T-cell (primary cell): ENCODE results near the gene UPF1. TPM values are rescaled to one million over a fixed set of nuclear protein-coding genes. Genes with fewer than 3 reads are reported as not detected.
A peak's percentile ranks its signal among the peaks of the same experiment; 100 is the strongest.
"Not testable (repeated sequence)": the region's sequence is repeated elsewhere in the genome, so short reads cannot be mapped to it uniquely, and the experiment has no call there.

ENCODE experiments used
- ATAC-seq, 4 experiments: fragments of 200-7000 bp in 3 of 4; fragments of 150-1000 bp in 1 of 4; cut with Tn5 transposase; replicated peaks in 1 of 4; 1 replicate in 3 of 4; 2 replicates in 1 of 4; pipeline ENCODE4 v1.10.0; 2021; ENCODE audit warnings: moderate library complexity in 3 of 4, mild to moderate bottlenecking in 2 of 4, moderate number of reproducible peaks in 1 of 4
- CTCF ChIA-PET, 2 donors: fragments of 300-600 bp; sonication (Branson Sonifier 250); formaldehyde crosslinking; loops; one replicate each; lab custom pipeline; 2022; ENCODE audit warnings: antibody characterized with exemption in 2 of 2; lab: Charles Lee
- POLR2A ChIA-PET, 2 donors: fragments of 300-600 bp; sonication (Branson Sonifier 250); formaldehyde crosslinking; loops; one replicate each; lab custom pipeline; 2022; ENCODE audit warnings: antibody characterized with exemption in 2 of 2; lab: Charles Lee
- DNase-seq, 35 experiments: peaks; one replicate each; pipeline versions ENCODE4 v3.0.0 to v3.0.0-alpha.2; 2013 to 2023
- H3K27ac ChIP-seq: one replicate; pipeline ENCODE4 v1.5.1; 2013; ENCODE audit warnings: low read length
- H3K27me3 ChIP-seq, 2 experiments: replicated peaks in 1 of 2; 1 replicate in 1 of 2; 2 replicates in 1 of 2; pipeline versions ENCODE4 v1.6.1 to v1.7.0; 2013; ENCODE audit warnings: low read length in 1 of 2, mixed read lengths in 1 of 2; ENCODE audit not compliant: control insufficient read depth in 2 of 2, insufficient read depth in 2 of 2; ENCODE audit errors: extremely low read depth in 1 of 2
- H3K36me3 ChIP-seq, 2 donors: 1 replicate in 1 of 2; 2 replicates in 1 of 2; pipeline versions ENCODE4 v1.6.1 to v1.7.0; 2013; ENCODE audit warnings: low read length in 1 of 2; ENCODE audit not compliant: control insufficient read depth in 2 of 2, insufficient read depth in 1 of 2; ENCODE audit errors: extremely low read depth in 1 of 2
- H3K4me1 ChIP-seq, 2 experiments: 1 replicate in 1 of 2; 2 replicates in 1 of 2; pipeline versions ENCODE4 v1.6.1 to v1.7.0; 2013; ENCODE audit warnings: low read length in 2 of 2, mixed read lengths in 1 of 2; ENCODE audit not compliant: insufficient read depth in 2 of 2, control insufficient read depth in 1 of 2; ENCODE audit errors: extremely low read depth in 1 of 2
- H3K4me3 ChIP-seq, 2 donors: 1 replicate in 1 of 2; 2 replicates in 1 of 2; pipeline versions ENCODE4 v1.5.1 to v1.7.0; 2013; ENCODE audit warnings: mild to moderate bottlenecking in 2 of 2, low read length in 1 of 2, moderate library complexity in 1 of 2; ENCODE audit not compliant: control insufficient read depth in 1 of 2; ENCODE audit errors: extremely low read depth in 1 of 2
- H3K9me3 ChIP-seq: 2 replicates; pipeline ENCODE4 v1.7.0; 2013
- H3K27ac Mint-ChIP-seq, 2 donors: one replicate each; pipeline ENCODE4 v1.8.0; 2020 to 2021; ENCODE audit warnings: mild to moderate bottlenecking in 2 of 2, mixed read lengths in 2 of 2
- H3K27me3 Mint-ChIP-seq, 2 donors: one replicate each; pipeline ENCODE4 v1.8.0; 2021 to 2022; ENCODE audit warnings: mixed read lengths in 2 of 2
- H3K36me3 Mint-ChIP-seq: one replicate; pipeline ENCODE4 v1.8.0; 2021; ENCODE audit warnings: mixed read lengths
- H3K4me1 Mint-ChIP-seq, 3 donors: one replicate each; pipeline ENCODE4 v1.8.0; 2020 to 2022; ENCODE audit warnings: mixed read lengths in 3 of 3, mild to moderate bottlenecking in 1 of 3
- H3K4me3 Mint-ChIP-seq, 3 donors: one replicate each; pipeline ENCODE4 v1.8.0; 2020 to 2022; ENCODE audit warnings: mild to moderate bottlenecking in 3 of 3, mixed read lengths in 3 of 3, moderate library complexity in 3 of 3
- H3K9me3 Mint-ChIP-seq, 3 donors: one replicate each; pipeline ENCODE4 v1.8.0; 2020 to 2022; ENCODE audit warnings: mixed read lengths in 3 of 3
- WGBS: methylation state at CpG from one replicate; pipeline ENCODE4 v1.1.5; 2013; ENCODE audit warnings: missing lambda C conversion rate; ENCODE audit not compliant: insufficient coverage; 5-methylcytosine and 5-hydroxymethylcytosine counted together
- total RNA-seq, 35 experiments: library from RNA in 6 of 35; stranded (reverse) in 6 of 35; fragments of 120-200 nt in 1 of 35; gene quantifications; one replicate each; pipeline versions ENCODE4 v1.2.1 to v1.2.4 and lab custom pipeline; 2013 to 2026

The UPF1 gene
- total RNA-seq, 5 donors from 2014 or later (not counting 1 experiment from before 2014, with no cell fraction given) = 114 to 143 (median 127) TPM

- ChIA-PET POLR2A (no interaction called here), CTCF (interaction anchor here in 1 of 2 donors (0.6 kb wide), 1 partner anchor 82 kb away, joined by 3 read pairs; no protein-coding TSS in a partner anchor)
- Histone ChIP-seq H3K27ac (no peak overlapping the region), H3K4me1 (peaks cover 3 to 49% of the 10 kb centered on the region in 2 experiments), H3K9me3 (no peaks in the 10 kb centered on the region), H3K36me3 (peaks cover 16 to 53% of the 10 kb centered on the region in 2 donors), H3K4me3 (no peak overlapping the region), H3K27me3 (no peaks in the 10 kb centered on the region)
- Mint-ChIP-seq H3K9me3 (no peaks in the 10 kb centered on the region), H3K4me3 (no peak overlapping the region), H3K27me3 (no peaks in the 10 kb centered on the region), H3K4me1 (peaks cover 34 to 42% (median 39%) of the 10 kb centered on the region in 3 donors), H3K27ac (no peak overlapping the region), H3K36me3 (peaks cover 14% of the 10 kb centered on the region)
- 84% methylated on average over 2 of the region's 5 CpGs for WGBS
- no peak for ATAC-seq
- DNase-seq = no peak
These were observed 81.7 kb downstream of the UPF1 start for GRCh38 chr19:18913466-18913865.

GRCh38 chr19:18915639-18916038 lies 83.9 kb downstream of the UPF1 start:
- H3K9me3 ChIP-seq = no peaks in the 10 kb centered on the region
- CTCF ChIA-PET = interaction anchor here in 1 of 2 donors (0.6 kb wide), 1 partner anchor 317 kb away, joined by 3 read pairs; no protein-coding TSS in a partner anchor
- peaks cover 10% of the 10 kb centered on the region for H3K36me3 Mint-ChIP-seq
- H3K4me1 ChIP-seq = peaks cover 13 to 62% of the 10 kb centered on the region in 2 experiments
- H3K4me3 Mint-ChIP-seq = peak overlapping the region in 1 of 3 donors; percentile 16
- H3K27me3 Mint-ChIP-seq = no peaks in the 10 kb centered on the region
- no peak overlapping the region for H3K27ac Mint-ChIP-seq
- no peak overlapping the region for H3K4me3 ChIP-seq
- H3K4me1 Mint-ChIP-seq = peaks cover 51 to 57% (median 53%) of the 10 kb centered on the region in 3 donors
- 78% methylated on average over 5 of the region's 5 CpGs for WGBS
- H3K9me3 Mint-ChIP-seq = no peaks in the 10 kb centered on the region
- POLR2A ChIA-PET = no interaction called here
- H3K27me3 ChIP-seq = no peaks in the 10 kb centered on the region
- ATAC-seq (no peak), DNase-seq (peak in 8 of 35 experiments; percentile 16 to 46 (median 22))
- peaks cover 16 to 38% of the 10 kb centered on the region in 2 donors for H3K36me3 ChIP-seq
- no peak overlapping the region for H3K27ac ChIP-seq

DNA sequence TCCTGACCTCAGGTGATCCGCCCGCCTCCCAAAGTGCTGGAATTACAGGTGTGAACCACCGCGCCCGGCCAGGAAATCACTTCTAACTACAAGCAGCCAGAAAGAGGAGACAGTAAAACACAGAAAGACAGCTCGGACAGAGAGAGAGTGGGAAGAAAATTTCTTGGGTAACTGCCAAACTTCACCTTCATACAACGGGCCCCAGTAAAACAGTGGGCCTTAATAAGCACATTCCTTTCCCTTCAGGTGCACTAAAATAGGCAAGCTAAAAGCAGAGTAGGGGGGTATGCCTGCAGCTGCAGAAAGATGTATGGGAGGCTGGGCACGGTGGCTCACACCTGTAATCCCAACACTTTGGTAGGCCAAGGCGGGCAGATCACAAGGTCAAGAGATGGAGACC lies 85.8 kb downstream of the UPF1 start:
- H3K36me3 Mint-ChIP-seq = peaks cover 15% of the 10 kb centered on the region

More for the DNA sequence above, 85.8 kb downstream of the UPF1 start:
- H3K27me3 ChIP-seq, CTCF ChIA-PET, H3K4me3 ChIP-seq, H3K9me3 ChIP-seq, H3K27me3 Mint-ChIP-seq, H3K9me3 Mint-ChIP-seq, H3K27ac ChIP-seq, DNase-seq, POLR2A ChIA-PET, ATAC-seq: not testable (repeated sequence)
- Histone ChIP-seq H3K36me3 (peaks cover 25 to 39% of the 10 kb centered on the region in 2 donors), H3K4me1 (peaks cover 13 to 65% of the 10 kb centered on the region in 2 experiments)
- Mint-ChIP-seq H3K4me1 (peaks cover 55 to 60% (median 60%) of the 10 kb centered on the region in 3 donors), H3K27ac (peak overlapping the region in 1 of 2 donors; percentile 32), H3K4me3 (peak overlapping the region; percentile 67 to 93 (median 90))
- no CpG with 5 or more reads among the region's 9 CpGs for WGBS

Other genes with a start within 250 kb of the UPF1 start
- 100 to 1,000 TPM in 4 of 5 donors, 10 to 100 TPM in 1; 91.8 to 166 (median 150) TPM for gene REX1BD, start 243.2 kb upstream of the UPF1 start, total RNA-seq
- gene CRLF1, start 225.2 kb upstream of the UPF1 start, total RNA-seq = under 1 TPM in 2 of 5 donors, not detected in 3; 0.56 to 0.73 TPM
- under 1 TPM in 2 of 5 donors, not detected in 3; 0.38 to 0.40 TPM for gene TMEM59L, start 219.1 kb upstream of the UPF1 start, total RNA-seq
- gene KLHL26, start 194.9 kb upstream of the UPF1 start, total RNA-seq = 10 to 100 TPM in 4 of 5 donors, 1 to 10 TPM in 1; 8.8 to 16.4 (median 14.1) TPM
- gene CRTC1, start 148.3 kb upstream of the UPF1 start, total RNA-seq = 10 to 100 TPM; 19.6 to 26.9 (median 25.0) TPM
- gene COMP, start 40.7 kb upstream of the UPF1 start, total RNA-seq = not detected
- gene CERS1, start 64.2 kb downstream of the UPF1 start, total RNA-seq = under 1 TPM in 2 of 5 donors, not detected in 3; 0.20 TPM
- 100 to 1,000 TPM; 148 to 222 (median 189) TPM for gene COPE, start 87.4 kb downstream of the UPF1 start, total RNA-seq
- 10 to 100 TPM; 42.4 to 55.3 (median 48.1) TPM for gene DDX49, start 87.8 kb downstream of the UPF1 start, total RNA-seq
- 1 to 10 TPM in 4 of 5 donors, under 1 TPM in 1; 0.93 to 1.9 (median 1.3) TPM for gene HOMER3, start 109.3 kb downstream of the UPF1 start, total RNA-seq
- gene SUGP2, start 201.6 kb downstream of the UPF1 start, total RNA-seq = 100 to 1,000 TPM; 114 to 139 (median 119) TPM
- gene ARMC6, start 201.6 kb downstream of the UPF1 start, total RNA-seq = 10 to 100 TPM; 12.8 to 22.7 (median 18.7) TPM
- 10 to 100 TPM; 24.9 to 35.0 (median 30.5) TPM for gene SLC25A42, start 232.0 kb downstream of the UPF1 start, total RNA-seq